Measurements from ENCODE around the gene RASA2. TPM values are rescaled to one million over a fixed set of nuclear protein-coding genes. Genes with fewer than 3 reads are reported as not detected.

The RASA2 gene
- total RNA-seq, 1 donor from 2014 or later: 21.5 TPM

GRCh38 chr3:141505166-141505565 lies 18.3 kb downstream of the RASA2 start:
- TF ChIP-seq CTCF (IDR thresholded peaks at IDR 0.05; ENCODE audit: unreplicated experiment): no peak
- H3K9me3 Mint-ChIP-seq (ENCODE audit: low read depth): no peaks in the 10 kb centered on the region
- no peaks in the 10 kb centered on the region for H3K36me3 Mint-ChIP-seq (ENCODE audit: insufficient read depth)
- no peak overlapping the region for H3K27ac Mint-ChIP-seq
- no peak overlapping the region for H3K4me3 Mint-ChIP-seq (ENCODE audit: low read depth)
- DNase-seq (ENCODE audit: low spot score, unreplicated experiment): no peak
- peaks cover 8% of the 10 kb centered on the region for H3K4me1 Mint-ChIP-seq (ENCODE audit: low read depth)
- H3K27me3 Mint-ChIP-seq: peaks cover 3% of the 10 kb centered on the region

- Mint-ChIP-seq H3K36me3 (ENCODE audit: insufficient read depth) (no peaks in the 10 kb centered on the region), H3K4me1 (ENCODE audit: low read depth) (peaks cover 10% of the 10 kb centered on the region), H3K9me3 (ENCODE audit: low read depth) (no peaks in the 10 kb centered on the region), H3K4me3 (ENCODE audit: low read depth) (no peak overlapping the region), H3K27me3 (peaks cover 10% of the 10 kb centered on the region), H3K27ac (no peak overlapping the region)
- no peak for TF ChIP-seq CTCF (IDR thresholded peaks at IDR 0.05; ENCODE audit: unreplicated experiment)
- no peak for DNase-seq (ENCODE audit: low spot score, unreplicated experiment)
Observed at GRCh38 chr3:141506071-141506470, 19.2 kb downstream of the RASA2 start.

- no peak overlapping the region for H3K27ac Mint-ChIP-seq
- no peaks in the 10 kb centered on the region for H3K36me3 Mint-ChIP-seq (ENCODE audit: insufficient read depth)
- peaks cover 10% of the 10 kb centered on the region for H3K4me1 Mint-ChIP-seq (ENCODE audit: low read depth)
- no peak overlapping the region for H3K4me3 Mint-ChIP-seq (ENCODE audit: low read depth)
- no peak for TF ChIP-seq CTCF (IDR thresholded peaks at IDR 0.05; ENCODE audit: unreplicated experiment)
- no peaks in the 10 kb centered on the region for H3K9me3 Mint-ChIP-seq (ENCODE audit: low read depth)
- peaks cover 10% of the 10 kb centered on the region for H3K27me3 Mint-ChIP-seq
- no peak for DNase-seq (ENCODE audit: low spot score, unreplicated experiment)
Observed at GRCh38 chr3:141507392-141508066, 20.7 kb downstream of the RASA2 start.

- peaks cover 10% of the 10 kb centered on the region for H3K4me1 Mint-ChIP-seq (ENCODE audit: low read depth)
- H3K27me3 Mint-ChIP-seq: peaks cover 10% of the 10 kb centered on the region
- H3K36me3 Mint-ChIP-seq (ENCODE audit: insufficient read depth): peaks cover 1% of the 10 kb centered on the region
- DNase-seq (ENCODE audit: low spot score, unreplicated experiment): no peak
- no peak overlapping the region for H3K4me3 Mint-ChIP-seq (ENCODE audit: low read depth)
- no peak overlapping the region for H3K27ac Mint-ChIP-seq
- TF ChIP-seq CTCF (IDR thresholded peaks at IDR 0.05; ENCODE audit: unreplicated experiment): no peak
- H3K9me3 Mint-ChIP-seq (ENCODE audit: low read depth): no peaks in the 10 kb centered on the region
Observed at GRCh38 chr3:141508067-141508436, 21.2 kb downstream of the RASA2 start.

GRCh38 chr3:141511361-141511760 lies 24.5 kb downstream of the RASA2 start:
- no peak overlapping the region for H3K4me3 Mint-ChIP-seq (ENCODE audit: low read depth)
- peaks cover 10% of the 10 kb centered on the region for H3K4me1 Mint-ChIP-seq (ENCODE audit: low read depth)
- TF ChIP-seq CTCF (IDR thresholded peaks at IDR 0.05; ENCODE audit: unreplicated experiment): no peak
- DNase-seq (ENCODE audit: low spot score, unreplicated experiment): no peak
- H3K27ac Mint-ChIP-seq: no peak overlapping the region
- no peaks in the 10 kb centered on the region for H3K9me3 Mint-ChIP-seq (ENCODE audit: low read depth)
- H3K27me3 Mint-ChIP-seq: peaks cover 10% of the 10 kb centered on the region
- peaks cover 7% of the 10 kb centered on the region for H3K36me3 Mint-ChIP-seq (ENCODE audit: insufficient read depth)

Data from progenitor cell of endocrine pancreas (in vitro differentiated cells).